Stimulated activated CD4-positive, alpha-beta T cell treated with anti-CD3 and anti-CD28 coated beads, Interleukin-1b, Interleukin-23, amount 100 ng/mL, for 24 hours (primary cell): Measurements from ENCODE around the gene TMEM212.
"Not testable (repeated sequence)": the region's sequence is repeated elsewhere in the genome, so short reads cannot be mapped to it uniquely, and the experiment has no call there.

Experiments used
- DNase-seq, 4 experiments: peaks; one replicate each; pipeline ENCODE4 v3.0.0-alpha.2; 2020; ENCODE audit warnings: low read depth in 4 of 4, low spot score in 1 of 4

TMEM212 gene

GRCh38 chr3:171812811-171813210, 30.3 kb upstream of the TMEM212 start:
- DNase-seq: no peak

- DNase-seq: no peak
Observed at GRCh38 chr3:171813278-171813896, 29.8 kb upstream of the TMEM212 start.

- no peak for DNase-seq
Observed at GRCh38 chr3:171813897-171814460, 29.2 kb upstream of the TMEM212 start.

GRCh38 chr3:171814662-171815061, 28.5 kb upstream of the TMEM212 start:
- DNase-seq: not testable (repeated sequence)

DNA sequence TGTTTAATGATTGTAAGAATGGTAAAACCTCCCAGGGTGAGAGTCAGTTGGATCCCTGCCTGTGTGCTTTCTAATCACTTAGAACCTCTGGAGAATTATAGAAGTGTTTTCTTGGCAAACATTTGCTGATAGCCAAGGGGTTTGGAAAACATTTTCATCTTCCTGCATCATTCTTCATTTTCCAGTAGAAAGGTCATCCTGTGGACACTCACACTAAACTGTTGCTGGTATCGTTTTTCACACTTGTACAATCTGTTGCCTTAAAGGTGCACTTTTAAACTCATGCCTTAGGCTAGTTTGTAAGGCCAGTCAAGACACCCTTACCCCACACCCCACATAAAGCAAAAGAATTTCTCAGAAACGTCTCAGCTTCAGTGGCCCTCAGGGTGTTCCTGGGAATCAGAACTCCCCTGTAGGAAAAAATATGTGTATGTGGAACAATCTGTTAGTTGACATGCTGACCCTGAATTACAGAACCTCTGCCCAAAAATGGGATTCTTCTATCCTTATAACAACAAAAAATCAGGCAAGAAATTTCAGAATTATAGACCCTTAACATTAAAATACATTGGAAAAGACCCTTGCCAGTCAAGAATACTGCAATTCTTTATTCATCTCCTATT, 27.1 kb upstream of the TMEM212 start:
- DNase-seq: no peak

DNA sequence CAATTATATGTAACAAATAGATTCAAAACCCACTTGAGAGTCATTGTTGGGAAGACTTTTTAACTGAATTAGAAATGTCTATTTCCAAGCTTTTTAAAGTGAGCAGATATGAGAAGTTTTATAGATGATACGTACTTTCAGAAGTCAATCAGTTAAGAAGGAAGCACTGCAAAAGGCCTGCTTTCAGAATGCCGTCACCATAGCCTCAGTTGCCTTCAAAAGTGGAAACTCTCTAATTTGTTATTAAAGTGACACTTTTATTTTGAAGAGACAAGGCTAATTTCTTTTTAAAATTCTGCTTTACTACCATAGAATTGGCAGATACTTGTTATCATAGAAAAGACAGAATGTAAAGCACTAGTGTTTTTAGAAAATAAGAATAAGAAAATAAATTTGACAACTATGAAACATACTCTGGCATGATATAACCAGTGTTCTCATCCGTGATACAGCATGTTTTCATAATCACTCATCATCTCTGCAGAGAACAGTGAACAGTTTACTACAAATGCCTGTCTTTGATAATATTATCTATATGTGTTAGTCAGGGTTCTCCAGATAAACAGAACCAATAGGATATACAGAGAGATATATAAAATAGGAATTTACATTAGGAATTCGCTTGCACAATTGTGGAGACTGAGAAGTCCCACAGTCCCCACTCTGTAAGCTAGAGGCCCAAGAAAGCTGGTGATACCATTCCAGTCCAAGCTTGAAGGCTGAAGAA, 25.9 kb upstream of the TMEM212 start:
- no peak for DNase-seq

- DNase-seq: no peak
Observed at GRCh38 chr3:171821044-171821443, 22.1 kb upstream of the TMEM212 start.

GRCh38 chr3:171821778-171822358, 21.3 kb upstream of the TMEM212 start:
- DNase-seq: no peak

- no peak for DNase-seq
Observed at GRCh38 chr3:171822431-171823106, 20.6 kb upstream of the TMEM212 start.

- DNase-seq: no peak
Observed at GRCh38 chr3:171824116-171824515, 19.0 kb upstream of the TMEM212 start.

GRCh38 chr3:171824824-171825221, 18.3 kb upstream of the TMEM212 start:
- no peak for DNase-seq

DNA sequence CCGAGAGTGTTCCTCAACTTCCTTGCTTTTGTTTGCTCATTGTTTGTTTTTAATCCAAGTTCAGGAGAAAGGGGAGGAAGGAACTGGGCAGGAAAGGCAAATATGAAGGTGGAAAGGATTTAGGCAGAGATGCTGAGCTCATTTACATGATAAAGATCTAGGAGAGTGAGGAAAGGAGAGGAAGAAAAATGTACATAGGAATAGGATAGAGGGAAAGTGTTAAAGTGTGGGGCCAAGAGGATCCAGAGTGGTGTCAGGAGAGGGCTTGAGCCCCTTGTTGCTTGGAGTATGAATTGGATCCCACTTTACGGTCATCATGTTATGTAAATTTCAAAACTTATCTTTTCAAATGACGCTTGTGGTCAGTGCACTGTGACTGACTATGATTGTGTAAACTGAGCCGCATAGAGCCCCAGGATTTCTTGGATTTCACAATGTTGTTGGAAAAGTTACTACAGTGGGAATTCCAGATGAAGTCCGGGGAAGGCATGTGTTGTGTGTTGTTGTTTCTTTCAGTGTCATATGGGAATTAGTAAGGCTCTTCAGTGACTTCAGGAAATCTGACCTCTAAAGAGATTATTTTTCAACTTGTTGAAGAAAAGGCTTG, 17.8 kb upstream of the TMEM212 start:
- no peak for DNase-seq

DNA sequence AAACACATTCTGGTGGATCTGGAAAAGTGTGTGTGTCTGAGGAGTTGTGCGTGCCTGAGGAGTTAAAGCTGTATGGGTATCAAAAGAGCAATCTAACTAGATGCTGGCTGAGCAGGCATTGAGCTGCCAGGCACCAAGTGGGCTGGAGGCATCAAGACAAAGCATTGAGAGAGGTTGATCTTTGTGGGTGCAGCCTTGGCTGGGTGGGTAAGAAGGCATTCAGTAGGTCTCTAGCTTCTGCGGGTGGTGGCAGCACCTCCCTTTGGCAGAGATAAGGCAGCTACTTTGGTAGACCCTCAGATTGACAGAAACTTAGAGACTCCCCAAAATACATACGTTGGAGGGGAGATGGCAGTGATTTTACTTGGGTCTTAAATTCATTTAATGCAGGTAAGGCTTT, 15.8 kb upstream of the TMEM212 start:
- DNase-seq: no peak

GRCh38 chr3:171827836-171828458, 15.2 kb upstream of the TMEM212 start:
- DNase-seq: no peak

- no peak for DNase-seq
Observed at GRCh38 chr3:171828902-171829770, 14.0 kb upstream of the TMEM212 start.

GRCh38 chr3:171829841-171830517, 13.2 kb upstream of the TMEM212 start:
- no peak for DNase-seq

DNA sequence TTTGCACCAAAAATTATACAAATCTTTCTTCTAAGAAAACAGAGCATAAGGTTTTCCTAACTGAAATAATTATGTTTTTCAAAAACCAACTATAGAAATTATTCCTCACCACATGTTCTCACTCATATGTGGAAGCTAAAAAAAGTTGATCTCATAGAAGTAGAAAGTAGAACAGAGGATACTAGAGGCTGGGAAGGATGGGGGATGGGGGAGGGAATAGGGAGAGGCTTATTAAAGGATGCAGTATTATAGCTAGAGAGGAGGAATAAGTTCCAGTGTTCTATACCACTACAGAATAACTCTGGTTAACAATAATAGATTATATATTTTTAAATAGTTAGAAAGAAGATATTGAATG, 12.7 kb upstream of the TMEM212 start:
- no peak for DNase-seq

DNA sequence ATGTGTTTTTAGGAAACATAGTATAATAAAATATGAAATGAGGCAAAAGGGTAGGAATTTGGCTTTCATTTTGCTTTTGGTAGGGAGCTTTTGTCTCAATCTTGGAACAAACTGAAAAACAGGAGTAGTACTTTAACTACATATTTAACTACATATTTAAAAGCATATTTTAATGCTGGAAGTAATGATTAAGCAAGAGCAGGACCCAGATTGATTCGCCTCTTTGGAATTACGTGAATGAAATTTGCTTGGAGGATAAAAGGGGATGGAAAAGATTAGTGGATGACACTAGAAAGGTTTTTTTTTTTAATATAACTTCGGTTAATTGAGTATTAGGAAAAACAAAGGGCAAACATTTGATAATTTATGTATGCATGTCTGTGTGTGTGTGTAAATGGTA, 11.2 kb upstream of the TMEM212 start:
- no peak for DNase-seq

GRCh38 chr3:171832989-171833388, 10.2 kb upstream of the TMEM212 start:
- no peak for DNase-seq
